Esophagus squamous epithelium (tissue), 5 donors: ENCODE measurements around the gene HOXD13. TPM values are rescaled to one million over a fixed set of nuclear protein-coding genes. Genes with fewer than 3 reads are reported as not detected.

Experiments used
- DNase-seq: peaks from one replicate; lab custom pipeline; 2025; lab: John Stamatoyannopoulos, UW
- H3K27ac ChIP-seq, 4 donors: fragments of 200-600 bp; sonication (generic); one replicate each; pipeline ENCODE4 v1.5.1; 2016 to 2019; ENCODE audit warnings: mild to moderate bottlenecking in 1 of 4
- H3K27me3 ChIP-seq, 4 donors: fragments of 200-600 bp; sonication (generic); 1 replicate in 3 of 4; 2 replicates in 1 of 4; pipeline versions ENCODE4 v1.5.1 to v1.6.0; 2017 to 2021; ENCODE audit warnings: antibody characterized with exemption in 1 of 4
- H3K36me3 ChIP-seq, 3 donors: fragments of 200-600 bp; sonication (generic); one replicate each; pipeline ENCODE4 v1.5.1; 2016 to 2019
- H3K4me1 ChIP-seq, 3 donors: fragments of 200-600 bp; sonication (generic); one replicate each; pipeline ENCODE4 v1.5.1; 2017 to 2019
- H3K4me3 ChIP-seq, 4 donors: fragments of 200-600 bp; sonication (generic); 1 replicate in 3 of 4; 2 replicates in 1 of 4; pipeline ENCODE4 v1.5.1; 2016 to 2019; ENCODE audit warnings: mild to moderate bottlenecking in 2 of 4, moderate library complexity in 1 of 4
- H3K9me3 ChIP-seq, 3 donors: fragments of 200-600 bp; sonication (generic); one replicate each; pipeline ENCODE4 v1.5.1; 2016 to 2019
- CTCF ChIP-seq, 6 experiments: fragments of 450-650 bp in 4 of 6; fragments of 200-600 bp in 2 of 6; sonication (generic) in 2 of 6; IDR thresholded peaks; one replicate each; pipeline ENCODE4 v1.5.1; 2016 to 2019; ENCODE audit warnings: antibody characterized with exemption in 6 of 6, mild to moderate bottlenecking in 4 of 6, moderate library complexity in 4 of 6
- POLR2A ChIP-seq, 4 donors: fragments of 450-650 bp; IDR thresholded peaks; one replicate each; pipeline ENCODE4 v1.6.1; 2017; ENCODE audit warnings: antibody characterized with exemption in 4 of 4, mild to moderate bottlenecking in 4 of 4, moderate library complexity in 3 of 4
- WGBS, 2 donors: methylation state at CpG; one replicate each; pipeline ENCODE4 v1.1.5; 2018; 5-methylcytosine and 5-hydroxymethylcytosine counted together
- intact Hi-C: fragments of 100-400 bp; cut with DNase I; formaldehyde crosslinking; loops from one replicate; pipeline ENCODE4 v1.15.0; 2022
- total RNA-seq, 4 donors: library from RNA; depleted of rRNA; stranded (reverse); fragments of >200 nt; gene quantifications; one replicate each; pipeline ENCODE4 v1.1.0, GENCODE V29; 2016
- donor health status: DM: yes; HTN: yes; CAD: no.

Gene HOXD13
- total RNA-seq, 4 donors from 2014 or later: not detected

- intact Hi-C loops: loop anchor here (10.0 kb wide), 2 partner anchors 693 to 1023 kb away; no protein-coding TSS in a partner anchor
- Histone ChIP-seq H3K4me1 (peaks cover 0 to 34% (median 4%) of the 10 kb centered on the region in 3 donors), H3K36me3 (no peaks in the 10 kb centered on the region), H3K4me3 (peak overlapping the region in 3 of 4 donors; percentile 27 to 59 (median 54)), H3K27me3 (peaks cover 48 to 100% (median 66%) of the 10 kb centered on the region in 4 donors), H3K9me3 (no peaks in the 10 kb centered on the region), H3K27ac (peak overlapping the region; percentile 36 to 85 (median 70))
- TF ChIP-seq CTCF (IDR thresholded peaks at IDR 0.05) (no peak), POLR2A (IDR thresholded peaks at IDR 0.05) (no peak)
- WGBS, 2 donors: 5 to 21% methylated on average over 10 to 22 of the region's 53 CpGs
- DNase-seq: no peak
These were observed 28.9 kb downstream of the HOXD13 start for GRCh38 chr2:176121190-176122051.

- Histone ChIP-seq H3K9me3 (no peaks in the 10 kb centered on the region), H3K27ac (peak overlapping the region; percentile 36 to 85 (median 70)), H3K4me3 (peak overlapping the region; percentile 27 to 59 (median 42)), H3K36me3 (no peaks in the 10 kb centered on the region), H3K27me3 (peaks cover 47 to 100% (median 59%) of the 10 kb centered on the region in 4 donors), H3K4me1 (peaks cover 0 to 38% (median 4%) of the 10 kb centered on the region in 3 donors)
- 0 to 8% methylated on average over 3 to 8 of the region's 47 CpGs for WGBS, 2 donors
- intact Hi-C loops: loop anchor here (10.0 kb wide), 2 partner anchors 693 to 1023 kb away; no protein-coding TSS in a partner anchor
- no peak for DNase-seq
- TF ChIP-seq POLR2A (IDR thresholded peaks at IDR 0.05): no peak
- TF ChIP-seq CTCF (IDR thresholded peaks at IDR 0.05): no peak
These were observed 29.6 kb downstream of the HOXD13 start for GRCh38 chr2:176122052-176122682.

- peaks cover 40 to 100% (median 54%) of the 10 kb centered on the region in 4 donors for H3K27me3 ChIP-seq
- no peak for TF ChIP-seq CTCF (IDR thresholded peaks at IDR 0.05)
- peak in 1 of 4 donors; percentile 41 for TF ChIP-seq POLR2A (IDR thresholded peaks at IDR 0.05)
- intact Hi-C loops: loop anchor here (10.0 kb wide), 2 partner anchors 692 to 1022 kb away; no protein-coding TSS in a partner anchor
These were observed 30.3 kb downstream of the HOXD13 start, which contains the start of gene HOXD9 for GRCh38 chr2:176122683-176123410. TSS of gene HOXD9 (plus strand) at chr2:176122719. CDS start at chr2:176122769, 50 bp downstream.

GRCh38 chr2:176123411-176124109, 31.0 kb downstream of the HOXD13 start:
- WGBS, 2 donors: 10 to 12% methylated on average over 21 to 28 of the region's 40 CpGs
- DNase-seq: no peak
- peak overlapping the region; percentile 36 to 85 (median 70) for H3K27ac ChIP-seq
- H3K27me3 ChIP-seq: peaks cover 40 to 100% (median 53%) of the 10 kb centered on the region in 4 donors
- H3K9me3 ChIP-seq: no peaks in the 10 kb centered on the region
- H3K4me1 ChIP-seq: peaks cover 0 to 48% (median 4%) of the 10 kb centered on the region in 3 donors
- TF ChIP-seq CTCF (IDR thresholded peaks at IDR 0.05) (no peak), POLR2A (IDR thresholded peaks at IDR 0.05) (no peak)
- H3K36me3 ChIP-seq: no peaks in the 10 kb centered on the region
- peak overlapping the region; percentile 27 to 59 (median 42) for H3K4me3 ChIP-seq
- intact Hi-C loops: loop anchor here (10.0 kb wide), 2 partner anchors 691 to 1021 kb away; no protein-coding TSS in a partner anchor

More at GRCh38 chr2:176122683-176123410, 30.3 kb downstream of the HOXD13 start, which contains the start of gene HOXD9:
- Histone ChIP-seq H3K27ac (peak within 1 kb of the TSS; percentile 36 to 85 (median 70)), H3K36me3 (no peaks in the 10 kb centered on the region), H3K4me3 (peak within 1 kb of the TSS; percentile 27 to 59 (median 42)), H3K4me1 (peaks cover 0 to 40% (median 4%) of the 10 kb centered on the region in 3 donors), H3K9me3 (no peaks in the 10 kb centered on the region)
- 7% methylated on average over 21 of the region's 84 CpGs; no CpG with 5 or more reads in 1 of the 2 donors for WGBS, 2 donors
- DNase-seq: no peak
